CD4-positive, alpha-beta T cell treated with Interleukin-4 for 4 hours (primary cell): ENCODE results near the gene SLC16A8.
"Not testable (repeated sequence)": the region's sequence is repeated elsewhere in the genome, so short reads cannot be mapped to it uniquely, and the experiment has no call there.

Source experiments
- DNase-seq: peaks from one replicate; pipeline ENCODE4 v3.0.0-alpha.2; 2020

SLC16A8 gene, protein sequence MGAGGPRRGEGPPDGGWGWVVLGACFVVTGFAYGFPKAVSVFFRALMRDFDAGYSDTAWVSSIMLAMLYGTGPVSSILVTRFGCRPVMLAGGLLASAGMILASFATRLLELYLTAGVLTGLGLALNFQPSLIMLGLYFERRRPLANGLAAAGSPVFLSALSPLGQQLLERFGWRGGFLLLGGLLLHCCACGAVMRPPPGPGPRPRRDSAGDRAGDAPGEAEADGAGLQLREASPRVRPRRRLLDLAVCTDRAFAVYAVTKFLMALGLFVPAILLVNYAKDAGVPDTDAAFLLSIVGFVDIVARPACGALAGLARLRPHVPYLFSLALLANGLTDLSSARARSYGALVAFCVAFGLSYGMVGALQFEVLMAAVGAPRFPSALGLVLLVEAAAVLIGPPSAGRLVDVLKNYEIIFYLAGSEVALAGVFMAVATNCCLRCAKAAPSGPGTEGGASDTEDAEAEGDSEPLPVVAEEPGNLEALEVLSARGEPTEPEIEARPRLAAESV

DNA sequence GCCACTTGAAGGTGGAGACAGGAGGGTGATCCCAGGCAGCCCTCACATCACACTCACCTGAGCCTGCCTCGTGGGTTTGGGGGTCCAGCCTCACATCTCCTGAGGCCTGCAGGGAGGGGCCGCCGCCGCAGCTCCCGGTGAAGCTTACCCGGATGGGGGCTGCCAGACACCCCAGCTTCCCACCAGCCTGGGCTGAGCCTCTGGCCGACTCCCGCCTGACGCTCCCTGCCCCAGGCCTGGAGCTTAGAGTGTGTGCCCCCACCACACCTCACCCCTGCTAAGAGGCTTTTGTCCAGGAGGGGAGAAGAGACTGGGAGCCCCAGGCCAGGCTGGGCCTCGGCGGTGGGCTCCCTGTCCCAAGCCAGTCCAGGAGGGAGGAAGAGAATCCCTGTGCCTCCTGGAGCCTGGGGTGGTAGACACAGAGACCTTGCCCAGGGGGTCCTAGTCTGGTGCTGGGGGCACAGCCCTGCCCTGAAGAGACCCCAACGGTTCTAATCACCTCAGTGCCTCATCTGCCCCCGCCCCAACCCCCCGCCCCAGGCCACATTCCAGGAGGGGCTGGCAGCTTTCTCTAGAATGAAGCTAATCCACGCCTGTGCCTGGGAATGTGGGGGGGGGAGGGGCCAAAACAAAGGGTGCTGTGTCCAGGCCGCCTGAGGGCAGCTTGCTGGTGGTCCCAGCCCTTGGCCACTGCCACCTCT, at the start of gene SLC16A8:
SLC16A8 (minus strand) TSS at position 254 of the 701 bp plus-strand sequence. CDS start 1,311 bp downstream, outside the sequence.
- no peak for DNase-seq

DNA sequence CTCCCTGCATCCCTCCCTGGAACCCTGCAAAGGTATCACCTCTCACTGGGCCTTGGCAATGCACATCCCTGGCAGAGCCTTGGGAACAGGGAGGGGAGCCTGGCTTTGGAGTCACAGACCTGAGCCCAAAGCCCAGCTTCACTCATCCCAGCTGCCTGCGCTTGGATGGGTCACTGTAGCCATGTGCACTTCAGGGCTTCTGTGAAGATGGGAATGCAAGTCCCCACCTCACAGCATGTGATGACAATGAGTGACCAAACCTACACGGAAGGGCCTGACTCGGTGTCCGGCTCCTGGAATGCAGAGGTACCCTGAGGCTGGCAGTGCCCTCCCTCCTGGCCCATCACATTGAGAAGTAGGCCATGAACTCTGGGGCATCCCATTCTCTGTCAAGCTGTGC, 49.3 kb upstream of the SLC16A8 start:
- DNase-seq, result no peak

DNA sequence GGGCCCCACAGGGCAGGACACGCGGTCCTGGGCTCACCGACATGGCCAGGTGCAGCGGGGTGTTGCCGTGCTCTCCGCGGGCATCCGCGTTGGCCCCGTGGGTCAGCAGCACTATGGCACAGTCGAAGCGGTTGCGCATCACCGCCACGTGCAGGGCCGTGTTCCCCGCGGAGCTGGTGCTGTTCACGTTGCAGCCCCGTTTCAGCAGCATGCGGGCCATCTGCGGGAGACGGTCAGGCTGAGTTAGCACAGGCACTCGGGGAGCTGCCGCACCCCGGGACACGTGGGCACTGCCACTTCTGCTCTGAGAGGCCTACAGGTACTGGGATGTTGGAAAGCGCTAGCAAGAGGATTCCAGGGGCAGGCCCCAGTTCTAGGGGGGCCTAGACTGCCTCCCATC, 48.8 kb upstream of the SLC16A8 start:
- no peak for DNase-seq

DNA sequence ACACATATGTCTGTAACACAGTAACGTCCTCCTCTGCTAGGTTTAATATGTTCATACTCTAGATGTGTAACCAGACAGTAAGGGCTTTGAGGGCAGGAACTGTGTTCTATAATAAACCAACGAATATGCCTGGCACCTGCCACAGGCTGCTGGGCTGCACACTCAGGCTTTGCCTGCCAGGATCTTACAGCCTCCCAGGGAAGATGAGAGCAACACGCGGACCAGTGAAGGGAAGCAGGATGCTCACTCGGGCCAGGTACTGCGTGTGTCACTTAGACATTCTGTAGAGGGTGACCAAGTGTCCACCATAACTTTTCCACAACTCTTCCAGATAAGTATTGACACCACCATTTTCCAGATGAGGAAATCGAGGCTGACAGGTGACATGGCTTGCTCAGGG, 48.2 kb upstream of the SLC16A8 start:
- DNase-seq, result no peak

GRCh38 chr22:38131399-38131798, 47.4 kb upstream of the SLC16A8 start:
- no peak for DNase-seq

DNA sequence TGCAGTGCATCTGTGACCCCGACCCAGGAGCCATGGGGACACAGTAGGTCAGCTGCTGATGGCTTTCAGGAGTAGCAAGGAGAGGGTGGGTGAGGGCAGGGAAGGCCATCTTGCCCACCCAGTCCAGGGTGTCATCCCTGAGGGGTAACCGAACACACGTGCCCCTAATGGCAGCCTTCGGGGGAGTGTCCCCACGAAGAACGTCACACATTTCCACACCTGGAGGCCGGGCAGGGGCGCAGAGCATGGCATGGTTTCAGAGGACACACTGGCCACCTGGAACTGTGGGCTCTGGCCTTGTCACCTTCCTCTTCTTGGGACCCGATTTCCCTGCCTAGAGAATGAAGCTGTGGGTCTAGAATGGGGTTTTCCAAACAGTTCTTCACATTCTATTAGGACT, 45.9 kb upstream of the SLC16A8 start:
- DNase-seq, result no peak

DNA sequence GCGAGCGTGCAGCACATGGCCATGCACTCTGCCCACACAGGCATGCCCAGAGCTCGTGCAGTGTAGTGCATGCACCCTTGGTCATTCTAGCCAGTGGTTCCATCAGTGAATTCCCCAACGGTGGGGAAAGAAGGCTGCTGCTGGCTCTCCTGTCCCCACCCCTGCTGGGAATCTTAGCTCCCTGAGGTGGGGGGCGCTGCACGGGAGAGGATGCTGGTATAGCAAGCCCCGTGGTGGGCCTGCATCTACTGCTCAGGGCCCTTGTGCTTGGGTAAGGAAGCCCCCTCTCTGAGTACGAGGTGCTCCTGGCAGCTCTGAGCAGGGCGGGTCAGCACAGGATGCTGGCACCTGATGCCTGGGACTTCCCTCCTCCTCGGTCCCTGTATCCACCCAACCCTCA, 45.0 kb upstream of the SLC16A8 start:
- DNase-seq, result no peak

DNA sequence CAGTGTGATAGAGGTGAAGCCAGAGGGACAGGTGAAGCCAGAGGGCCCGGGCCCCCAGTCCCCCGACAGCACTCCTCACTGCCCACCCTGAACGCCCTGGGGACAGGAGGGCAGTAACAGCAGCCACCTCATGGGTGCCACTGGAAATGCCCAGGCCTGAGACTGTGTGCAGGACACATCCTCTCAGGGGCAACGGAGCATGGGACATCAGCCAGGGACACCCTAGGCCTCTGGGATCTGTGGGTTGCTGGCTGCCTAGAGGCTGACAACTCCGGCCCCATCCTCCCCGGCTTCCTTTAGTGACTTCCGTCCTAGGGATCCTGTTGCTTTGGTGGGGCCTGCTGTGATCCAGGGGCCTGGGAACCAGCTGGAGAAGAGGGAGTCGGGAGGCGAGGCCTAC, 43.9 kb upstream of the SLC16A8 start:
- no peak for DNase-seq

DNA sequence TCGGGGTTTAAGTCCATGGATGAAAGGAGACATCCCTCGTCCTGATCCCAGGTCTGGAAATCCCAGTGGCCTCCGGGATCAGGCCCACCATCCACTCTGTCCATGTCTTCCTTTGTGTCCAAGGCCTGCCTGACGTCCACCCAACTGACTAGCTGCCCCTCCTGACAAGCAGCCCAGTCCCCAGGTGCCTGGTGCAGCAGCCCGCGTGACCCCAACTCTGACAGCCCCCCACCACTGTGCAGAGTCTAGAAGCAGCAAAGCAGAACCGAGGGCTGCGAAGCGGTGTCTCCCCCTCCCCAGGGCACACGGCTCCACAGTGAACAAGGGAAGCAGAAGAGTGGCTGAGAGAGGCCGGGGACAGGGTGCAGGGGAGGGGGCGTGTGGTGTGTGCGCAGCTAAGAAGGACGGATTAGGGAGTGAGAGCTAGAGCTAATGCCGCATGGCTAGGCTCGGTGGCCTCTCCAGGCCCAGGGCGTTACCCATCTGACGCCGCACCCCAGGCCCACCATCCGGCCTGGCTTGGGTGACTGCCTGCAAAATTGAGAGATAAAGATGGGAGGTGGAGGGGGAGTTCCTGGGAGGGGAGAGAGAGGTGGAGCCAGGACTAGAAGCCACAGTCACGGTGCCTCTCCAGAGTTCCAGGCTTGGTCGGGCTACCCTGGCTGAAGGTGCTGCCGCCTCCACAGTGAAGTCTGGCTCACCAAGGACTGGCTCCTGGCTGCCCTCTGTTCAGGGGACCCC, 43.1 kb upstream of the SLC16A8 start:
- DNase-seq, result no peak

GRCh38 chr22:38125751-38126201, 41.8 kb upstream of the SLC16A8 start:
- no peak for DNase-seq

- DNase-seq, result no peak
Observed at GRCh38 chr22:38125038-38125610, 41.1 kb upstream of the SLC16A8 start.

- no peak for DNase-seq
Observed at GRCh38 chr22:38124236-38124974, 40.4 kb upstream of the SLC16A8 start.

DNA sequence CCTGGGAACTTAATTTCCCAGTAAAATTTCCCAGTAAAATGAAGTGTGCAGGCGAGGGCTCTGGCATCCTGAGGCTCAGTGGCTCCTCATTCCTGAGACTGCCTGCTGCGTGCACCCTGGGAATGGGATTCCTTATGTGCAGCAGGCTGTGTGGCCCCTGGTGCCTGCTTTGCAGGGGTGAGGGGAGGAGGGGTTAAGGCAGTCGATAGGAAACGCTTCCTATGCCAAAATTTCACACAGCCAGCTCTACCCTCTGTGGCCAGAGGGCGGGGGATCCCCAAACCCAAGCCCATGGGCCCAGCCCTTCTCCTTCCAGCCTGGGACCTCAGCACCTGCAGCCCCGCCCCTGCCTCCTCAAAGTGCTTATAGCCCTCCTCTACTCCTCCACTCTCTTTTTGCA, 38.6 kb upstream of the SLC16A8 start:
- DNase-seq, result no peak

GRCh38 chr22:38120359-38121110, 36.6 kb upstream of the SLC16A8 start:
- no peak for DNase-seq

GRCh38 chr22:38118747-38119146, 34.8 kb upstream of the SLC16A8 start:
- not testable (repeated sequence) for DNase-seq

- DNase-seq, result no peak
Observed at GRCh38 chr22:38118182-38118581, 34.2 kb upstream of the SLC16A8 start.

DNA sequence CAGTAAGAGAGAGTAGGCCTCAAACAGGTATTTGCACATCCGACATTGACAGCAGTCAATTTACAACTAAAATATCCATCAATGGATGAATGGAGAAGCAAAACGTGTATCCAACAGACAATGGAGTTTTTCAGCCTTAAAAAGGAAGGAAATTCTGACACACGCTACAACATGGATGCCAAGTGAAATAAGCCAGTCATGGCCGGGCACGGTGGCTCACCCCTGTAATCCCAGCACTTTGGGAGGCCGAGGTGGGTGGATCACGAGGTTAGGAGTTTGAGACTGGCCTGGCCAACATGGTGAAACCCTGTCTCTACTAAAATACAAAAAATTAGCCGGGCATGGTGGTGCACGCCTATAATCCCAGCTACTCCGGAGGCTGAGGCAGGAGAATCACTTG, 33.6 kb upstream of the SLC16A8 start:
- not testable (repeated sequence) for DNase-seq

- no peak for DNase-seq
Observed at GRCh38 chr22:38115423-38116205, 31.6 kb upstream of the SLC16A8 start.

GRCh38 chr22:38114484-38115398, 30.8 kb upstream of the SLC16A8 start:
- DNase-seq, result peak; percentile 62
